Spleen (tissue), 7 donors: ENCODE measurements around the gene RPTOR.

ENCODE experiments used
- CTCF ChIP-seq, 11 experiments: fragments of 200-600 bp in 7 of 11; fragments of 450-650 bp in 4 of 11; sonication (generic) in 4 of 11; IDR thresholded peaks in 8 of 11; conservative IDR thresholded peaks in 3 of 11; 1 replicate in 7 of 11; 2 replicates in 4 of 11; pipeline versions ENCODE4 v1.4.0 to v1.8.0; 2016 to 2021; ENCODE audit warnings: antibody characterized with exemption in 11 of 11, inconsistent platforms in 4 of 11, mild to moderate bottlenecking in 1 of 11
- POLR2A ChIP-seq, 3 donors: fragments of 450-650 bp; IDR thresholded peaks; one replicate each; pipeline ENCODE4 v1.5.1; 2017; ENCODE audit warnings: antibody characterized with exemption in 3 of 3, mild to moderate bottlenecking in 1 of 3
- POLR2AphosphoS5 ChIP-seq, 3 donors: sonication (generic); formaldehyde crosslinking; IDR thresholded peaks; one replicate each; pipeline ENCODE4 v1.5.1; 2017; ENCODE audit warnings: antibody characterized with exemption in 3 of 3
- donor health status: DM: no; HTN: no; CAD: no; lungs with moderate emphysema.
- donor health status: DM: no; HTN: no; CAD: no.
- donor health status: DM: no; HTN: no; CAD: no.

- TF ChIP-seq POLR2AphosphoS5 (IDR thresholded peaks at IDR 0.05) (no peak), CTCF (IDR thresholded peaks at IDR 0.05 in 8 of 11, conservative IDR thresholded peaks at IDR 0.05 in 3 of 11) (no peak), POLR2A (IDR thresholded peaks at IDR 0.05) (no peak)
Observed at GRCh38 chr17:80747469-80747868, 202.8 kb downstream of the RPTOR start.
